MM.1S (cell line): ENCODE data around the gene METTL16.

Experiments used
- CTCF ChIP-seq: fragments of 300-600 bp; sonication (generic); IDR thresholded peaks from 2 replicates; pipeline ENCODE4 v1.5.1; 2016; ENCODE audit warnings: antibody characterized with exemption, low read length, mixed read lengths
- EZH2 ChIP-seq: fragments of 300-600 bp; sonication (generic); optimal IDR thresholded peaks from 2 replicates; pipeline ENCODE3; 2017; ENCODE audit warnings: low read depth, mild to moderate bottlenecking, antibody characterized with exemption, low read length, mixed read lengths
- EZH2phosphoT487 ChIP-seq: fragments of 300-600 bp; sonication (generic); IDR thresholded peaks from 2 replicates; pipeline ENCODE4 v1.6.1; 2018; ENCODE audit warnings: antibody characterized with exemption, low read length

- no peak for TF ChIP-seq CTCF
- no peak for TF ChIP-seq EZH2phosphoT487
- TF ChIP-seq EZH2, result no peak
These were observed 69.5 kb downstream of the METTL16 start for GRCh38 chr17:2442166-2442565.
